ENCODE results near the gene TRMU. TPM values are rescaled to one million over a fixed set of nuclear protein-coding genes. Genes with fewer than 3 reads are reported as not detected.
"Not testable (repeated sequence)": the region's sequence is repeated elsewhere in the genome, so short reads cannot be mapped to it uniquely, and the experiment has no call there.

The TRMU gene
- total RNA-seq, 1 donor from 2014 or later, result 41.2 TPM

DNA sequence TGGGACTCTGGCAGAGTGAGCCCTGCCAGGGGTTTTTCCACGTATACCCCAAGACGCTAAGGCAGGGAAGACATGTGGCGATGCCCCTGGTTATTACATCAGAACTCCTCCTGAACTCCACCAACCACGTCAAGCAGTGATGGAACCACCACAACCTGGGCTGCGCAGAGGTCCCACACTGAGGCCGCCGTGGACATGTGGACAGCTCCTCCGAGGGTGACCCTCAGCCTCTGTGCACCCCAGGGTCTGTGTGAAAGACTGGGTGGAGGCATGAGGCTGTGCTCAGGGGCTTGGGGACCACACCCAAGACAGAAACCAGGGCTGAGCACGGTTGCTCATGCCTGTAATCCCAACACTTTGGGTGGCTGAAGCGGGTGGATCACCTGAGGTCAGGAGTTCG lies 52.2 kb downstream of the TRMU start:
- DNase-seq (ENCODE audit: low read depth), result no peak

DNA sequence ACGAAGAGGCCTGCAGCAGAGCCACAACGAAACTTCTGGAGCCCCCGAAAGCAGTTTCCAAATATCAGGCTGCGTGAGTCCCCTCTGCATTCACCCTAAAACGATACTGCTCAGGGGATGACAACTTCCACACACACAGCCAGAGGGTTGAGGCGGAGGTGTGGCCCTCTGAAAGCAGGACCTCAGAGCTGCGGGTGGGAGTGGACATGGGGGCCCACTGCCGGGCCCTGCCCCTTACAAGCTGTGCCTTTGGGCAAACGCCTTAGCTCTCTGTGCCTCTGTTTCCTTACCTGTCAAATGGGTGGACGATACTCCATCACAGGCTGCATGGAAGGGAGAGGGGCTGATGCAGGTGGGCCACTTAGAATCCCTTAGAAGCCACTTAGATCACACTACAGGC lies 53.1 kb downstream of the TRMU start:
- no peak for DNase-seq (ENCODE audit: low read depth)

DNA sequence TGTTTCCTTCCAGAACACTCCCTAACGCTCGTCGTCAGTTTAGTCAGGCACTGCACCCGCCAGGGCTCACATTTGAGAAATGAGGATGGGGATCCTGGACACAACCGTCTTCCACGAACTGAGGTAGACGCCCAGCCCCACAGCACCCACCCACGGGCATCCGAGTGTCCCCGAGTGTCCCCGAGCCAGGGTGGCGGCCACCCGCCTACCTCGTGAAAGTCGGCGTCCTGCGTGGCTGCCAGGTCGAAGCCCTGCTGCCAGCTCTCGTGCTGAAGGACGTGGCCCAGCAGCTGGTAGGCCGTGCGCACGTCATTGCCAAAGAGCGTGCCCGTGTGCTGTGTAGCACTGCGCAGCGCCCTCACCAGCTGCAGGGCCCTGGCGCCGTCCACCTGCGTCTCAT lies 53.6 kb downstream of the TRMU start:
- no peak for DNase-seq (ENCODE audit: low read depth)

DNA sequence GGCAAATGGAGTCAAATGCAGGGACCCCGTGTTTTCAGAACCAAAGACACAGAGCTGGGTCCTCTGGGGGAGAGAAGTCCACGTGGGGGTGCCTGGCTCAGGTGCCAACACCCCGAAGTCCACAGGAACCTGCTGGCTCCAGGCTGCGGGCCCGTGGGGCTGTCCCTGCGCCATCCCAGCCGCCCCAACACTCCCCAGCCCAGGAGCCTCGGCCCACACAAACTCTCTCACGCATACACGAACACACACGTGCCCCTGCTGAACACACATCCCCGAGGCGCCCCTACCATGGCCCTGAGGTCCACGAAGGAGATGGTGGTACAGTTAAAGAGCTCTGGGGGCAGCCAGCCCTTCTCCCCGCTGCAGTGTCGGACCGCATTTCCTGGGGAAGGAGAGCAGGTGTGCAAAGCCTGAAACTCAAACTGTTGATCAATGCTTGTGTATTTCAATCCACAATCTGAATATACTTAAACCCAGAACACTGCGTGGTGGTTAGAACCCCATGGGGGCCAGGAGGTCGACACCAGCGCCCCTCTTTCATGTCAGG lies 54.7 kb downstream of the TRMU start:
- DNase-seq (ENCODE audit: low read depth), result no peak

DNA sequence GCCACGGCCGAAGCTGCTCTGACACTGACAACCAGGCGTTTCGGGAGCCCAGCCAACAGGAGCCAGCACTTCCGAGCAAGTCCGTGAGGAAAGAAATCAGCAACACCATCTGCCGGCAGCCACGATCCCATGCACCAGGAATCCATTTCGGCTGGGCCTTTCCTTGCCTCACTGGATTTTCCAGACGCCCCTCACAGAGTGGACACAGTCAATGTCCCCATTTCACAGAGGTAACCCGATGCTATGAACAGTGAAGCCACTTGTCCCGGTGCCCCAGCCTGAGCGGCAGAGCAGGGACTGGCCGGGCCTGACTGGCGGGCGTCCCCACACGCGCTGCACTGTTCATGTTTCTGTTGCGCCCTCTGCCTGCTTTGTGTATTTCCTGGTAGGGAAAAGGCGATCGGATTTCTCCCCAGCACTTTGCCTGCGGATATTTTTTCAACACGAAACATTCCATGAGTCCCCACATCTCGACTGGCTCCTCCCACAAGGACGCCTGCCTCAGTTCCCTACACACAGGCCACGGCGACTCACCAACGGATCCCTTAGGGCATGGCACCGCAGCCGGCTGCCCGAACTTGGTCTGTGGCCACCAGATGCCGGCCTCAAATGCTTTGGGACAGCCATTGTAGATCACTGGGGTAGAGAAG lies 55.3 kb downstream of the TRMU start:
- peak; percentile 54 for DNase-seq (ENCODE audit: low read depth)

DNA sequence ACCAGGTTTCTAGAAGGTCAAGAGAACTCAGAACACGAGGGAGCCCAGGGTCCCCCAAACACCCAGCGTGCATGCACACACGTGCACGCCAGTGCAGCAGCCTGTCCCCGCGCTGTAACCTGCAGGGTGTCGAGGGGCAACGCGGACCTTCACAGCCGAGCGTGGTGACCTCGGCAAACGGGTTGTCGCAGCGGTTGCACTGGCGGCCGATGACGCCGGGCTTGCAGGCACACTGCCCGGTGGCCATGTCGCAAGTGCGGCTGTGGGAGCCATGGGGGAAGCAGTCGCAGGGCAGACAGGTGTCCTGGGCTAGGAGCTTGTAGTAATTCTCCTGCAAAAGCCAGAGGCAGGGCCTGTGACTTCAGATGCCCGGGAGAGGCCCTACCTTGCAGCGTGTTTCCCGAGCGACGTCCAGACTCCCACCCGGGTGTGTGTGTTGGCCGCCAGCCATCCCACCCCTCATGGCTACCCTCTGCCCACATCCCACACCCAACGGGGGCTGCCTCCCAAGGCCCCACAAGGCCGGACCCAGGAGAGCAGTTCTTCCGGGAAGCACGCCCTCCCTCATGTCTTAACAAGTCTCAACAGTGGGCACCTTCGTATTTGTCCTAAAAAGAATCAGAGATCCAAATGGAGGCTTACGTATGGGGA lies 56.1 kb downstream of the TRMU start:
- DNase-seq (ENCODE audit: low read depth), result no peak

DNA sequence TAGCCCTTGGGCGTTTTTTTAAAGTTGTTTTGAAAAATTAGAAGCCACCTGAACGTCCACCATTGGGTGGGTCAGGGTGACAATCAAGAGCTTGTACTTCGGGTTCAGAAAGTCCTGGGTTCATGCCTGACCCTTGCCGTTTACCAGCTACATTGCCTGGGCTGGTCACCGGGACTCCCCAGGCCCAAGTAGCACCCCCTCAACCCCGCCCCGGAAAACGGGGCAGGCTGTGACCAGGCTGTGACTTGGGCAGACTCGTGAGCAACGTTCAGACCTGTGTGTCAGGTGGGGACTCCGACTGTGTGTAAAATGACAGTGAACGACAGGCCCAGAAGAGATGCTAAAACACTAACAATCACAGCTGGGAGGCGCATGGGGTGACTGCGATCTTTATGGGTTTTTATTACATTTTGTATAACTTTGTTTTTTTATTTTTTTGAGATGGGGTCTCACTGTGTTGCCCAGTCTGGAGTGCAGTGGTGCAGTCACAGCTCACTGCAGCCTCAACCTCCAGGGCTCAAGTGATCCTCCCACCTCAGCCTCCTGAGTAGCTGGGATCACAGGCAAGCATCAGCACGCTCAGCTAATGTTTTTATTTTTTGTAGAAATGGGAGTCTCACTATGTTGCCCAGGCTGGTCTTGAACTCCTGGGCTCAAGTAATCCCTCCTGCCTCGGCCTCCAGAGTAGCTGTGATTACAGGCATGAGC lies 56.8 kb downstream of the TRMU start:
- DNase-seq (ENCODE audit: low read depth), result no peak

DNA sequence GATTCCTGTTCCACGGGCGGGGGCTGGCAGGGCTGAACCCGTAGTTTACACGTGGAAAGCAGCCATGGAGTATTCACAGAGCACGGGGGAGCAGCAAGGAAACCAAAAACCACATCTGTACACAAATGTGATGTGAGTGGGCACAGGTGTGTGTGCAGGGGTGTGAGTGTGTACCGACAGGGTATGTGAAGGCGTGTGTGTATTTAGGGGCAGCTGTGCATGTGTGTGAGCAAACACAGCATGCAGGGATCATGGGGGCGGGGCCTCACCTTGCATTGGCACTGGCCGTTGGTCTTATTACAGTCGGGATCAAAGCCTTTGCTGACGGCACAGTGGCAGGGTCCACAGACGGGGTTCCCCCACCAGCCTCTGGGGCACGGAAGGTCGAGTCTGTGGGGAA lies 58.4 kb downstream of the TRMU start:
- no peak for DNase-seq (ENCODE audit: low read depth)

DNA sequence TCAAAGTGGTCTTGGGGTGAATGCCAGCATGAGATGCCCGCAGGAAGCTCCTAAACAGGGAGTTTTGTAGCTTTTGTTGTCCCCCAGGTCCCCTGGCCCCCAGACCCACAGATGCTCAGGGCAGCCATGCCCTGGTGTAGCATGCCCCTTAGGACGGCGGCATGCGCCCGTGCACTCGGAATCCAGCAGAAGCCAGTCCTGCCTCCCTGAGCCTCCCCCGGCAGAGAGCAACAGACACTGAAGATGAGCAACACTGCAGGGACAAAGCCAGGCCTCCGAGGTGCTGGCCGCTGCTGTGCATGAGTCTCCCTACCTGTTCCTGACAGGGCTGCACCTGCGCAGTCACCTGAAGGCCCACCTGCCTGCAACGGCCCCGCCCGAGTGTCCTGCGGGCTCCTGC lies 59.1 kb downstream of the TRMU start:
- DNase-seq (ENCODE audit: low read depth), result no peak

DNA sequence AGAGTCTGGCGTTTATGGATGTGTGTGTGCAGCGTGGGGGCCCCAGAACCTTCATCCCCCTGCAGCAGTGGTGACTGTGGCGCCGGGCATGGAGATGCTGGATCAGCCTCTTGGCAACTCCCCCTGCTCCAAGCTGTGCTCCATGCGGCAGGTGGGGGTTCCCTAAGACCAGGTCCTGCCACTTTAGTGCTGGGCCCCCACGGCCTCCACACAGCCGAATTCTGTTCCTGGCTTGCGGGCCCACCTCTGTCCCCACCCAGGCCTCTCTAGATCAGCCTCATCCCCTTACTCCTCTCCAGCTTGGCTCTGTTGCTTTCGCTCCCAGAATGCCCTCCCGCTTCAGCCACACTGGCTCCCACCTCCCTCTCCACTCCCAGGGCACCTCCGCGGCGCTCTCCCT lies 59.6 kb downstream of the TRMU start:
- no peak for DNase-seq (ENCODE audit: low read depth)

DNA sequence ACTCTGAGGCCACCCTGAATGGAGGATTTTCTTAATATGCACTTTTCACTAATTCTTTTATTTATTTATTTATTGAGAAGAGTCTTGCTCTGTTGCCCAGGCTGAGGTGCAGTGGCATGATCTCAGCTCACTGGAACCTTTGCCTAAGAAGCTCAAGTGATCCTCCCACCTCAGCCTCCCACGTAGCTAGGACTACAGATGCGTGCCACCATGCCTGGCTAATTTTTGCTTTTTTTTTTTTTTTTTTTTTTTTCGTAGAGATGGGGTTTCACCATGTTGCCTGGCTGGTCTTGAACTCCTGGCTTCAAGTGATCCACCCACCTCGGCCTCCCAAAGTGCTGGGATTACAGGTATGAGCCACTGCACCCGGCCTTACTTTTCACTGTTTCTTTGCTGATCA lies 61.5 kb downstream of the TRMU start:
- not testable (repeated sequence) for DNase-seq (ENCODE audit: low read depth)

DNA sequence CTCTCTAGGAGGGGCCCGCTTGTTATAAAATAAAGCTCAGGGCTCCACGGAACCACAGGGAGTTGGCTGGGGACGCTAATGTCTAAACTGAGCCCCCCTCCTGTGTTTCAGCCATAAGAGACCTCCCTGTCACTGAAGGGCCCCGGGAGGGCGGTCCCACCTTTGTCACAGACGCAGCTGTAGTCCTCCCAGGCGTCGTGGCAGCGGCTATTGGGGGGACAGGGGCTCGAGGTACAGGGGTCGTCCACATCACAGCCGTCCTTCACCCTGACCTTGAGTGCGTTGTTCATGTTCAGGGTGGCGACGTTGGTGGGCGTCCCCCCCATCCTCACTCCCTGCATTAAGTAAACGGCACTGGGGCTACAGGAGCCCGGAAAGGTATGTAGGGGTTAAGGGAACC lies 62.0 kb downstream of the TRMU start:
- no peak for DNase-seq (ENCODE audit: low read depth)

DNA sequence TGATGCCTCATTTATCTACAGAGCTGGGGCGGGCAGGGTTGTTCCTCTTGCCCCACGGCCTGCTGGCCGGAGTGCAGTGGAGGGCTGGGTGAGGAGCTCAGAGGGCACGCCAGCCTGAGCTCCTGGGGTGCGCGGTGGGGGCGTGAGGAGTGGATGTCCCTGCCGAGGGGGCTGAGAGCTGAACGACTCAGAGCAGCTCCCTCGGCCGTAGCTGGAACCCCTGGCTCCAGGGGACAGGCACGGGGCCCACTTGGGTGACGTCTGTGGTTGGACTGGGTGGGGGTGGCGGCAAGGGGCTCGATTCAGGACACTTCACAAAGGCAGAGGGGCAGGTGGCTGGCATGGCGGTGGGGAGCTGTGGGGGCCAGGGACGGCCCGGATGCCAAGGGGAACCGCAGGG lies 62.4 kb downstream of the TRMU start:
- no peak for DNase-seq (ENCODE audit: low read depth)

DNA sequence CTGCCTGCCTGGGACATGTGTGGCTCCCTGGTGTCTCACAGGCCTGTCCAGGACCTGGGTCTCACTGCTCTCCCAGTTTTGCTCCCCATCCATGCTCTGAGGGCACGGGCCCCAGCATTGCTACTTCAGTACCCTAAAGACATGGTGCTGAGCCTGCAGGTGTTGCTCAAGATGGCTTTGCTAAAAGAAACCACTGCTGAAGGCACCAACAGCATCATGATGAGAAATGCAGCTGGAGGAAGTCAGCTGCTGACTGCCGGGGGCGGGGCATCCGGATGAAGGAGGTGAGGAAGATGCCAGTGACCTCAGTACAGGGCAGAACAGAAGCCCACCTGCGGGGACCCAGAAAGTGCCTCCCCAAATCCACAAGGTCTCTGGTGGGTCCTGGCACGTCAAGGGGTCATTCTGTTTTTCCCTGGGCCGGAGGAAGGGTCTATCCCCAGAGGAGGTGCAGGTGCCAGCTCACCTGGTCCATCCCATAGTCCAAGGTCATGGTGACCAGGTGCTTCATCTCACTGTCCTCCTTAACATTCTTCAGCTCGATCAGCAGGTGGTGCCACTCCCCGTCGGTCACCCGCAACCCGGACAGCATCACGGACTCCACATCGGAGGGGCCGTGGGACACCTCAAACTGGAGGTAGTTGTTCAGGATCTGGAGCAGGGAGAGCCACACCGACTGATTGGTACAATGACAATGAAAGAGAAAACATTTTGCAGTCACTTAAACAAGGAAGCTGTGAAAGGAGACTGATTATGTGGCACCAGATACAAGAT lies 63.9 kb downstream of the TRMU start:
- no peak for DNase-seq (ENCODE audit: low read depth)

DNA sequence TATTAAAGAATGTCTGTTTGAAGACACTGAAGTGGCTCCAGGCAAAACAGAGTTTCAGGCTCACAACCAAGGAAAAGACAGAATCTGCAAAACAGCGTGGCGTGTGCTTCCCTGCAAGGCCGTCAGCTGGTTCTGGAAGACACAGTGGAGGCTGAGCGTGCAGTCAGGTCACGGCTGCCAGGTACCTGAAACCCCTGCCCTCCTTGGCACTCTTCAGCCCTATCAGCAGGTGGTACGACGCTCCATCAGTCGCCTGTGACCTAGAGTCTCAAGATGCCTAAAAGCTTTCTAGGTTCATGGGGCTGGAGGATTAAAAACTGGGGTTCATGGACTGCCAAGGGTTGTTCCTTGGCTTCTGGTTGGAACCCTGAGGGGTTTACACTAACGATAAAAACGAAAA lies 65.9 kb downstream of the TRMU start:
- DNase-seq (ENCODE audit: low read depth), result no peak

DNA sequence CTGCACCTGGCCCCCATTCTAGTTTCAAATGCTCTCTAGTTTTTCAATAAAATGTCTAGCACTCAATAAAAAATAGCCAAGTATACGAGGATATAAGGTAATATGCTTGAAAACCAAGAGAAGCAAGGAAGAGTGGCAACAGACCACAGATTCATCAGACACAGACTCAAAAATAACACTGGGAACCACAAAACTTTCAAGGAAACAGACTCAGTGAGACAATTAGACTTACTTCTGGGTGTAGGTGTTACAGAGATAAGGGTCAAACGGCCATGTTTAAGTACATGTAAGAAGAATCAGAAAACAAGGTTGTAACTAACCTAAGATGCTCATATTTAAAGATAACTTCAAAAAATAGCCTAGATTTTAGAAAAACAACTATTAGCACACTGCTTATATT lies 67.0 kb downstream of the TRMU start:
- DNase-seq (ENCODE audit: low read depth), result no peak

DNA sequence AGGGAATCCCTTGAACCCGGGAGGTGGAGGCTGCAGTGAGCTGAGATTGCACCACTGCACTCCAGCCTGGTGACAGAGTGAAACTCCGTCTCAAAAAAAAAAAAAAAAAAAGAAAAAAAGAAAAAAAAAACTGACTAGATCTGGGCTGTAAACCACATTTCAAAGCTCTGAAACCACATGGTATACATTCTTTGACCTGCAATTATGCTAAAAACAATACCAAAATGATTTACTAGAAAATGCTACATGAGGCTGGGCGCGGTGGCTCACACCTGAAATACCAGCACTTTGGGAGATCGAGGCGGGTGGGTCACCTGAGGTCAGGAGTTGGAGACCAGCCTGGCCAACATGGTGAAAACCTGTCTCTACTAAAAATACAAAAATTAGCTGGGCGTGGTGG lies 68.4 kb downstream of the TRMU start:
- not testable (repeated sequence) for DNase-seq (ENCODE audit: low read depth)

DNA sequence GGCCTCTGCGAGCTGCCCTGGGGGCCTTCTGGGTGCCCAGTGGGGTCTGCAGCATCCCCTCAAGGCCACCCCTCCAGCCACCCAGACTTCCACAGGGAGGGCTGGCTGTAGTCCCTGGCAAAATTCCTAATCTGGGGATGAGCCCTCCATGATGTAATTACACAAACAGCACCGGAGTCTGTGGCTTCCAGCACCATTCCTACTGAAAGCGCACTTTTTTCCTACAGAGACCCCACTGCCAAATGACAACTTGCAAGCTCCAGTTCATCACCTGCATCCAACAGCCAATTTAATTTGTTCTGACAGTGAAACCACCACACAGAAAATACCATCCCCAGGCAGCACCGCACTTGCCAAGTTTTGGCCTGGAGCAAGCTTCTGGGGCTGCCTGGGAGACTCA lies 70.4 kb downstream of the TRMU start:
- DNase-seq (ENCODE audit: low read depth), result no peak

DNA sequence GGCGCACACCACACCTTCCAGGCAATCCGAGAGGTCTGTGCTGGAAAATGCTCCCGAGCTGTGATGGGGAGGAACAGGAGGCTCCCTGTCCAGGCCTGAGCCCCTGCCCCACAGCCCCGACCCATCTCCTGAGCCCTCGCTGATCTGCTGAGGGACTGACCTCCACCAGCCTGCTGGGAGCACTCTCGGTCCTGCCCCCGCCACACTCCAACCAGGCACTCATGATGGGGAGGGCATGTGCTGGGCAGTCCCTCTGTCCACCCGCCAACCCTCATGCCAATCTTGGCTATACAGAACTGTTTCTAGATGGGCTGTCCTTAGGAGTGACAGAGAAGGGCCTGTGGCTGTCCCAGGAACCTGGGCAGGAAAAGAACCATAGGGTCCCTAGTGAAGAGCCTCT lies 70.8 kb downstream of the TRMU start:
- DNase-seq (ENCODE audit: low read depth), result no peak

DNA sequence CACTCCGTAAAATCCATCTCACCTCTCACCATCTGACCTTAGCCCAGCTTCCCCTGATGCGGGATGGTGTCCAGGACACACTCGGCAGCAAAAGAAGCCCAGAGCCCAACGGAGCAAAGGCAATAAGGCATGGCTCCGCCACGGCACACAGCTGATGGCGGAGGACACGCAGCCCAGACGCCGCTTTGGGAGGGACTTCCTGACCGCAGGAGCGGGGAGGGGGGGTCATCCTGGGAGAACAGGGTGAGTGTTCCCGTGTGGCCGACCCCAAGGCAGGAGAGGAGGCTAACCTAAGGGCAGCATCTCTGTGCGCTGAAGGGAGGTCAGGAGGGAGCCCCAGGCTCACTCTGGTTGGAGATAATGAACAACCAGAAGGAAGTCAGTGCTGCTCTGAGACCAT lies 71.3 kb downstream of the TRMU start:
- no peak for DNase-seq (ENCODE audit: low read depth)
